Stimulated activated CD8-positive, alpha-beta memory T cell treated with anti-CD3 and anti-CD28 coated beads, Interleukin-4, amount 100 ng/mL, for 24 hours (primary cell): Measurements from ENCODE around the gene TNRC6B.
"Not testable (repeated sequence)": the region's sequence is repeated elsewhere in the genome, so short reads cannot be mapped to it uniquely, and the experiment has no call there.

Experiments
- DNase-seq: peaks from one replicate; pipeline ENCODE4 v3.0.0-alpha.2; 2020; ENCODE audit warnings: low read depth

The TNRC6B gene

DNA sequence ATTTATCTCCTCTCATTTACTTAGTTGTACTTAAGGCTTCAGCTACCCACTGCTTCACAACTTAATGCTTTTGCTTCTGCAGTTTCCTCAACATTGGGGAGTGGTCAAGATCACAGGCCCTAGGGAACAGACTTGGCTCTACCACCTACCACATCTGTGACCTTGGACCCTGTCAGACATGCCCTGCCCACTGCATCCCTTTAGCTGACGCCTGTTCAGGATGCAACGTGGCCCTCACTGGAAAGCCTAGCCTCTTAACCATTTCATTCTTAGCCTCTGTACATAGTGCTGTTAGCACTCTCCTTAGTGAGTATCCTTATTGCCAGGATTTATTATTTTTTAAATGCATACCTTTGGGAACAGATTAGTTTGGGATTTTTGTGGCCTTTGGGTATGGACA is 34.4 kb downstream of the TNRC6B start:
- no peak for DNase-seq

- DNase-seq, result no peak
Measured at GRCh38 chr22:40213478-40213877, 35.8 kb downstream of the TNRC6B start.

GRCh38 chr22:40215266-40215665 is 37.5 kb downstream of the TNRC6B start:
- DNase-seq, result no peak

DNA sequence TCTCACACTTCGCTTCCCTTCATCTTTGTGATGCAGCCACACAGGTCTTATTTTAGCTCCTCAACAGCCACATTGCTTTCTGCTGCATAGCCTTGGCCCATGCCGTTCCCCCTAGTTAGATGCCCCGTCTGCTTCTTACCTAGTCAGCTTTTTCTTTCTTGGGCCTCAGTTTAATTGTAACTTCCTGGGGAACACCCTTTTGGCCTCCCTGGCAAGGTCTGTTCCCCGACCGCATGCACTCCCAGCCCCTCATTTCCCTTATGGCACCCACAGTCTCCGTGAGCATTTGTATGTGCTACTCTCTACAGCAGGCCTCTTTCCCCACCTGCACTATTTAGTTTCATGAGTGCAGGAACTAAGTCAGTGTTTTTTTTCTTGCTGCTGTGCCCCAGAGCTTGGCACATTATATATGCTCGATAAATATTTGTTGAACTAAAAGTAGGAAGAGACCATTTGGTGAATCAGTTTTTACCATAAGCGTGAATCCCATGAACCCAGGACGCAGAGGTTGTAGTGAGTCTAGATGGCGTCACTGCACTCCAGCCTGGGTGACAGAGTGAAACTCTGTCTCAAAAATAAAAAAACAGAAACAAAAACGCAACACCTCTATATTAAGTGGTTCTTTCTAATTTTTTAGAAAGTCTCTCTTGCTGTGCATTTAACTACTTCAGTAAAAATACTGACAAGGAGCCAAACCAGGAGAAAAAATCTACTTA is 38.5 kb downstream of the TNRC6B start:
- no peak for DNase-seq

GRCh38 chr22:40218152-40218551 is 40.4 kb downstream of the TNRC6B start:
- no peak for DNase-seq

DNA sequence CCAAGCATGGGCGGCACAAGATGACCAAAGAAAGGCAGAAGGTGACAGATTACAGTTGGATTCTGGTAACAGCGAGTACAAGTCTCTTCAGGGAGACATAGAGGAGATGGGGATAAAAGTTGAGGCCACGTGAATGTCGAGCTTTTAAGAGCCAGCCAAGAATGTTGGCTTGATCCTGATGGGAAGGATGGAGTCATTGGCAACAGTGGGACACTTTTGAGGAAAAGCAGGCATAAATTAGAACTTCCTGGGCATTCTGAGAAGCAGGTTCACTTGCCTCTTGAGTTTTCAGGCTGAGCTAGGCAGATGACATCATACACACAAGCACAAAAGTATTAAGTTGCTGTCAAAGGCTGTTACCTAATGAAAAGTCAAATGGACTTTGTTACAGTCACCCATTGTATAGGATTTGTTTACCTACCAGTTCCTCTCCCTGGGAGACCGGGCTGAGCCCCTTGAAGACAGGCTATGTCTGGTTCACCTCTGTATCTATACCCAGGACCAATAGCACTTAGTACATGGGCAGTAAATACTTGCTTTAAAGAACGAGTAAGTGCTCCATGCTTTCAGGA is 41.1 kb downstream of the TNRC6B start:
- no peak for DNase-seq

DNA sequence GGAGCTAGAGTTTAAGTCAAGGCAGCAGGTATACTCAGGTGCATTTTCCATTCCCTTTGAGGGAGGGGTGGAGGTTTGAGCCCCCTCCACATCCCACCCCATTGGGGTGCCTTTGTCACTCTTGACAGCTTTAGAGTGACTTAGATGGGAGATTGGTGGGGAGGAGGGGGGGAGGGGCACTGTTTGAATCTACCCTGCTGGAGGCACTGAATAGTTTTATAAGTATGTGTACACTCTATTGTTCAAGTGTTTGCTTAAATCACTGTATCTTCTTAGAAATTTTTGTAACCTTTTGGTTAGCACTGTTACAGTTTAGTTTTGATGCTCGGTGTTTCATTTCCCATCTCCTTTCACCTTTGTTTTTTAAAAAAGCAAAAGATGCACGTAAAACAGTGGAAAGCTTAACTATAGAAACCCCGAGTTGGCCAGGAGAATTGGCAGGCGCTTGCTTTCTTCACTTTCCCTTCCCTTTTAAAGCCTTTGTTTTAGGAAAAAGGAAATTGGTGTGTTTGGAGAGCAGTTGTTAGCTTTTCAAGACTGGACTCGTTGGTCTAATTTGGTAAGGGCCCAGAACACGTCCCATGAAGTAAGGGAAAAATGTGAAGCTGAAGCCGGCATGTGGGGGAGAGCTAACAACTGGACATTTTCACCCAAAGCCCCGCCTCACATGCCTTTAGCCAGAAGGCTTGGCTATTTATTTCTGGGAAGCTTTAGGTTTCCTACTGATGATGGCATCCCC is 42.8 kb downstream of the TNRC6B start:
- DNase-seq, result no peak

GRCh38 chr22:40221055-40221414 is 43.3 kb downstream of the TNRC6B start:
- no peak for DNase-seq

GRCh38 chr22:40222979-40223378 is 45.3 kb downstream of the TNRC6B start:
- DNase-seq, result not testable (repeated sequence)

DNA sequence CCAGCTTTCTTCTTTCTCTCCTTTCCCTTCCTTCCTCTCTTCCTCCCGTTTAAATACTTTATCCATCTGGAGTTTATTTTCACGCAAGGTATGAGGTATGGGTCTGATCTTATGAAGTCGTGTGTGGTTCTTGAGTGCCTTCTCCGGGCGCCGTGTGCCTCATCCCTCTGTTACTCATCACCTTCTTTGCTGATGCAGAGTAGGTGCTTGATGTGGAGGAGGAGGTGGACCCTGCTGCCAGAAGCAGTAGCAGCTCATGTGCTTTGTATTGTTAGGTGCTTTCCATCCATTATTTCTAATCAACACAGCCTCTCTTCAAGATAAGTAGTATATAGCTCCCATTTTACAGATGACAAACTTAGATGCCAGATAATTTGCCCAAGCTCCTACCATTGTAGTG is 47.0 kb downstream of the TNRC6B start:
- no peak for DNase-seq

GRCh38 chr22:40226620-40227019 is 48.9 kb downstream of the TNRC6B start:
- DNase-seq, result no peak

DNA sequence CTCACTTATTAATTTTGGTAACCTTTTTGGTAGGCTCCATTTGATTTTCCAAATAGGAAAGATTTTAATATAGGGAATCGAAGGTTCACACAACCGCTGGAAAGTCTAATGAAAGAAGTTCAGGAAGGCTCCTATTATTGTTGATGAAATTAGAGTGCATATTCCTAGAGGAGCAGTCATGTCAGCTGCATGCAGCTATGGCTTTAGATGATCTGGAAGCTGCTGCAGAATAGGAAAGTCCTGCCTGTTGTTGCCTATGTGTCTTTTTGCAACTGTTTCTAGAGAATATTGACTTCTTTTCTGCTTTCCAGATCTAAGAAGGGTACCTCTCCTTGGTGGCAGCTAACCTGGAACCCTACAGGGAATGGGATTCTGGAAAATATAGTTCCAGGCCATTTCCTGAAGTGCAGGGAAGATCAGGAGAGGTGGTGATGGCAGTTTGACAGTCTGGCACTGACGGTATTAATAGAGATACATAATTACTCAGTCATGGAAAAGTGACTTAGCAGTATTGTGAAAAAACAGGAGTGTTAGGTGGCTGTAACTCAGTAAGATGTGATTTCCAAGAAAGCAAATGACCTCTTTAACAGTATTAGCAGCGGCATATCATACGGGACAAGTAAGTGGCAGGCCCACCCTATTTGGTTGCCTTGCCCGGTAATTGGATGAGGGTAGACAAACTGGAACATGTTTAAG is 54.0 kb downstream of the TNRC6B start:
- DNase-seq, result no peak

DNA sequence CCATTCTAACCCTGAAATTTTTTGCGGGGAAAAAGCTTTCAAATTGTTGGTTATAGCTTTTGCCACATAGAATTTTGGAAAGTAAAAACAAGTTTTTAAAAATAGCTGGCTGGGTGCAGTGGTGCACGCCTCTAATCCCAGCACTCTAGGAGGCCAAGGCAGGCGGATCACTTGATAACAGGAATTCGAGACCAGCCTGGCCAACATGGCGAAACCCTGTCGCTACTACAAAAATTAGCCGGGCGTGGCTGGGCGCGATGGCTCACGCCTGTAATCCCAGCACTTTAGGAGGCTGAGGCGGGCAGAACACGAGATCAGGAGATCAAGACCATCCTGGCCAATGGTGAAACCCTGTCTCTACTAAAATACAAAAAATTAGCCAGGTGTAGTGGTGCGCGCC is 54.9 kb downstream of the TNRC6B start:
- no peak for DNase-seq

GRCh38 chr22:40233886-40234285 is 56.2 kb downstream of the TNRC6B start:
- DNase-seq, result no peak

- DNase-seq, result no peak
Measured at GRCh38 chr22:40234658-40235057, 56.9 kb downstream of the TNRC6B start.

- no peak for DNase-seq
Measured at GRCh38 chr22:40235308-40235707, 57.6 kb downstream of the TNRC6B start.

DNA sequence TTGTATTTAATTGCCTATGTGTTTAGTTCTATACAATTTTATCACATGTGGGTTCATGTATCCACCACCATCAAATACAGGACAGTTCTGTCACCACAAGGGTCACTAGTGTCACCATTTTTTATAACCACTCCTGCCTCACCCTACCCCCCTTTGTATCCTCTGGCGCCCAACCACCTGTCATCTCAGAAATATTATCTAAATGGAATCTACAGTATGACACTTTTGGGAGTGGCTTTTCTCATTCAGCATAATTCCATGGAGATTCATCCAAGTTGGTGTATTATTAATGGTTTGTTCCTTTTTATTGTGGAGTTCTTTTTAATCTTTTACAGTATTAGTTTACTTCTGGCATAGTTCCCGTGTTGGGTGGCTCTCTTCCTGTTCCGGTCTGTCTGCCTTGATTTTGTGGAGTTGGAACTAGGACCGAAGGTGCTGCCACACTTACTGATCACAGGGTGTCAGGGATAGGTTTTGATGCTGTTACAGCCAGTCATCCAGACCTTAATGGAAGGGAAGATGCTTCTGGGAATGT is 58.5 kb downstream of the TNRC6B start:
- DNase-seq, result no peak

- no peak for DNase-seq
Measured at GRCh38 chr22:40237241-40237640, 59.5 kb downstream of the TNRC6B start.

DNA sequence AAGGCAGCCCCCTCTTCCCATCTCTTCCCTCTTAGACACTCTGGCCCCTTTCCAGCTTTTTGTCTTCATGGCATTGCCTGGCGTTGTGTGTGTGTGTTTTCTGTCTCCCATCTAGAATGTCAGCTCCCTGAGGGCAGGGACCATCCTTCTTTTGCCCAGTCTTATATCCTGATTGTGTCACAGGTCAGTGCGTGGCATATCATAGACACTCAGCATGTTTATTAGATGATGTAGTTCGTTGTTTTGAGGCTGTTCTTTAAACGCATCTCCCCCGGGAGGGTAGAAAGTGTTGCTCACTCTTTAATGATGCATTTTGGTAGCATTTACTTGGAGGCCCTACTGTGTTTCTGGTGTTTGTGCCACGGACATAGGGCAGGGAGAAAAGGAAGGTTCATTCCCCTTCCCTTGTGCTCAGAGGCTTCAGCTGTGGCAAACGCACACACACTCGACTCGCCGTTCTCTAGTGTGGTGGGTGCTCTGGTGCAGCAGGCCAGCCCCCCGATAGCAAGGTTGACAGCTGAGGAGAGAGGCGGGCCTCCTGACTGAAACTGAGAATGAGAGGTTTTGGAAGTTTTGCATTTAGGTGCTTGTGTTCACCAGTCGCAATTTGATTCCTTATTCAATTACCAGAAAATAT is 60.2 kb downstream of the TNRC6B start:
- DNase-seq, result no peak

- no peak for DNase-seq
Measured at GRCh38 chr22:40238425-40239344, 61.0 kb downstream of the TNRC6B start.

DNA sequence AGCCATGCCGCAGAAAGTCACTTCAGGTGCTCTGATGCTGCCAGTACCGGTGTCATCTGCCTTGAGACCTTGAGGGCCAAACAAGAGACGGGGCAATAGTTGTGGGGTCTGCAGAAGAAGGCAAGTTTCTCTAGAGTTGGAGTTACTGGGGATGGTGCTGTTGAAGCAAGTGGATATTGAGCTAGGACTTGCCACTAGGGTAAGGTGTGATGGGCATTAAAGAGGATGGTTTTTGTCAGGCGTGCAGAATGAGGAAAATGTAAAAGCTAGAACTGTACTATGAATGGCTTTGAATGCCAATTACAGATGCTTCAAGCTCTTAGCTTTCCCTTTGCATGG is 61.6 kb downstream of the TNRC6B start:
- no peak for DNase-seq
